Left lobe of liver (tissue), 2 donors: ENCODE data around the gene WDR75. TPM values are rescaled to one million over a fixed set of nuclear protein-coding genes. Genes with fewer than 3 reads are reported as not detected.
A peak's percentile ranks its signal among the peaks of the same experiment; 100 is the strongest.
"Not testable (repeated sequence)": the region's sequence is repeated elsewhere in the genome, so short reads cannot be mapped to it uniquely, and the experiment has no call there.

Experiments
- ATAC-seq: fragments of 200-7000 bp; cut with Tn5 transposase; one replicate; pipeline ENCODE4 v1.9.1; 2020; ENCODE audit warnings: mild to moderate bottlenecking, moderate library complexity
- DNase-seq: peaks from one replicate; pipeline ENCODE4 v3.0.0-alpha.2; 2020; ENCODE audit warnings: low spot score
- total RNA-seq: library from RNA; stranded (reverse); gene quantifications from one replicate; pipeline ENCODE4 v1.2.1, GENCODE V29; 2021
- donor health status: DM: no; HTN: no; CAD: no; lungs with moderate emphysema.
- donor health status: DM: no; HTN: yes; CAD: no.

The WDR75 gene
- 9.0 TPM for total RNA-seq

- ATAC-seq (peak; percentile 98), DNase-seq (peak; percentile 94)
Observed at GRCh38 chr2:189440947-189441708, at the start of gene WDR75. WDR75 (plus strand) TSS chr2:189441474; CDS start chr2:189441493, 19 bp downstream.

- no peak for ATAC-seq
- DNase-seq = no peak
Observed at GRCh38 chr2:189393440-189394111, 47.7 kb upstream of the WDR75 start.

- no peak for ATAC-seq
- DNase-seq = no peak
Observed at GRCh38 chr2:189394525-189394924, 46.7 kb upstream of the WDR75 start.

- ATAC-seq = no peak
- DNase-seq = no peak
Observed at GRCh38 chr2:189402932-189403331, 38.3 kb upstream of the WDR75 start.

- no peak for ATAC-seq
- no peak for DNase-seq
Observed at GRCh38 chr2:189406586-189407233, 34.6 kb upstream of the WDR75 start.

GRCh38 chr2:189407281-189408209 is 33.7 kb upstream of the WDR75 start:
- no peak for ATAC-seq

GRCh38 chr2:189408294-189408693 is 33.0 kb upstream of the WDR75 start:
- no peak for ATAC-seq
- no peak for DNase-seq

More at GRCh38 chr2:189407281-189408209, 33.7 kb upstream of the WDR75 start:
- no peak for DNase-seq

GRCh38 chr2:189409131-189409530 is 32.1 kb upstream of the WDR75 start:
- ATAC-seq = no peak
- no peak for DNase-seq

GRCh38 chr2:189409647-189410046 is 31.6 kb upstream of the WDR75 start:
- no peak for DNase-seq
- no peak for ATAC-seq

GRCh38 chr2:189411860-189412259 is 29.4 kb upstream of the WDR75 start:
- DNase-seq (no peak), ATAC-seq (peak; percentile 20)

- no peak for DNase-seq
- peak; percentile 85 for ATAC-seq
Observed at GRCh38 chr2:189412330-189412953, 28.8 kb upstream of the WDR75 start.

GRCh38 chr2:189413249-189413648 is 28.0 kb upstream of the WDR75 start:
- ATAC-seq (no peak), DNase-seq (no peak)

GRCh38 chr2:189421644-189422043 is 19.6 kb upstream of the WDR75 start:
- DNase-seq (no peak), ATAC-seq (no peak)

GRCh38 chr2:189424961-189425360 is 16.3 kb upstream of the WDR75 start:
- no peak for ATAC-seq
- no peak for DNase-seq

GRCh38 chr2:189425676-189426075 is 15.6 kb upstream of the WDR75 start:
- ATAC-seq = no peak

GRCh38 chr2:189426886-189427285 is 14.4 kb upstream of the WDR75 start:
- ATAC-seq = no peak
- DNase-seq = no peak

More at GRCh38 chr2:189425676-189426075, 15.6 kb upstream of the WDR75 start:
- DNase-seq = no peak

- DNase-seq (no peak), ATAC-seq (peak; percentile 48)
Observed at GRCh38 chr2:189427872-189428271, 13.4 kb upstream of the WDR75 start.

- not testable (repeated sequence) for DNase-seq, ATAC-seq
Observed at GRCh38 chr2:189430448-189430847, 10.8 kb upstream of the WDR75 start.

- DNase-seq, ATAC-seq: not testable (repeated sequence)
Observed at GRCh38 chr2:189435803-189436202, 5.5 kb upstream of the WDR75 start.

- DNase-seq (no peak), ATAC-seq (no peak)
Observed at GRCh38 chr2:189437926-189438325, 3.3 kb upstream of the WDR75 start.
